HG03108 (cell line): ENCODE measurements around the gene TMCO5A.
"Not testable (repeated sequence)": the region's sequence is repeated elsewhere in the genome, so short reads cannot be mapped to it uniquely, and the experiment has no call there.

Experiments
- ATAC-seq: cut with Tn5 transposase; IDR thresholded peaks from one replicate; pipeline ENCODE4 v1.9.1; 2021; ENCODE audit warnings: moderate library complexity; ENCODE audit not compliant: unreplicated experiment

The TMCO5A gene

GRCh38 chr15:37934340-37934739, at the start of gene TMCO5A:
Gene TMCO5A, plus strand, starts transcription at chr15:37934640. Its CDS starts 1,684 bp downstream, at chr15:37936324.
- ATAC-seq: no peak

DNA sequence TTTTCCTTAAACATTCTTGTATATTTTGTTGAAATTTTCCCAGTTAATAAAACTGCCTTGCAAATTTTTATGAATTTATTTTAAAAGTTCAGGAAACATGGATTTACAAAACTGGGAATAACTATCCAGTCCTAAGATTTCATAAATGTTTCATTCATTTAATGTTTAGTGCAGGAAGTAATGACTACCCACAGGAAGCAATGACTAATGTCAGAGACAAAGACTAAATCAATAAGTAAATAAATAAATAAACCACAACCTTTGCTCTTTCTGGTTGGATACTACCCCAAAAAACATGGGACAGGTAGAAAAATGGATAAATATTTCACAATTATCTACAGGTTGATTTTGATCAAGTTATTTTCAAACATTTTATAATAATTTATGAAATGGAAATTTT, 48.8 kb upstream of the TMCO5A start:
- ATAC-seq: no peak

DNA sequence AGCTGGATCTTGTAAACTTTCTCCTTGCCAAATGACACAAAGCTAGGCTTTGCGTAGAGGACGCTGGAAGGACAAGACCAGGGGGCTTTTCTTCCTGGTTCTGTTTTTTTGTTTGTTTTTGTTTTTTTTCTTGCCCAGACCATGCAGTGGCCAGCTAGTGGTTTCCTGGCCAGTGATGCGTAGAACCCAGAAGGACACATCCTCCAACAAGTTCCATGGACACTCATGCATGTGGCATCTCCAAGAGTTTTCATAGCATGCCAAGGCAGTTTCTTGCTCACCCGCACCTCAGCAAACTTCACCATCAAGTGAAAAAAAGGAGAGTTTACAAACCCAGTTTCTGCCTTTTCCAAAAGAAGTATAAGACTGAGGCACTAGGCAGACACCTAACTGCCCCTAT, 46.1 kb upstream of the TMCO5A start:
- no peak for ATAC-seq

DNA sequence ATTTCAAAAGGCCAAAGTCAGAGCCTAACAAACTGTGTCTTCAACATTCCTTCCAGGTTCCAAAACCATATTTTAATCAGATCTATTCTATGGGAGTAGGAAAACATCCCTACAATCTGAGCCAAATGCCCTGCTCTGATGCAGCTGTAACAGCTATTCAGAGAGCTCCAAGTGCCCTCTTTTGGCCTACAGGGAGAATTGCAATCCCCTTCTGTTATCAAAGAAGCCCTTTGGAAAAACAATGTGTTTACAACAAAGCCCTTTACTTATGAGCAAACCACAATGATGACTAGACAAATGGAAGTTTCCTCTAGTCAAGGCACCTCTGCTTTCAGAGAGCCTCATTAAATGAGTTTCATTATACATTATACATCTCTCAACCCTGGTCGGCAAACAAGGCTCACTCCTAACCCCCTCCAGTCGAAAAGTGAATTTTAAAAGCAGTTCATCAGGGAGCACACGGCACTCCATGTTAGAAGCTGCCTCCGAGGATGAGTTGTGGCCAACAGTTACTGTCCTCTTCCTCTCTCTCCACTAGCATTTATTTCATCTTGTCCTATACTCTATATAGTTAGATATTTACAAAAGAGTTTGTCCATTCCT, 42.6 kb upstream of the TMCO5A start:
- no peak for ATAC-seq

- no peak for ATAC-seq
These were observed 41.1 kb upstream of the TMCO5A start for GRCh38 chr15:37893309-37893708.

- ATAC-seq: no peak
These were observed 36.1 kb upstream of the TMCO5A start for GRCh38 chr15:37898362-37898761.

- no peak for ATAC-seq
These were observed 33.9 kb upstream of the TMCO5A start for GRCh38 chr15:37900326-37901221.

DNA sequence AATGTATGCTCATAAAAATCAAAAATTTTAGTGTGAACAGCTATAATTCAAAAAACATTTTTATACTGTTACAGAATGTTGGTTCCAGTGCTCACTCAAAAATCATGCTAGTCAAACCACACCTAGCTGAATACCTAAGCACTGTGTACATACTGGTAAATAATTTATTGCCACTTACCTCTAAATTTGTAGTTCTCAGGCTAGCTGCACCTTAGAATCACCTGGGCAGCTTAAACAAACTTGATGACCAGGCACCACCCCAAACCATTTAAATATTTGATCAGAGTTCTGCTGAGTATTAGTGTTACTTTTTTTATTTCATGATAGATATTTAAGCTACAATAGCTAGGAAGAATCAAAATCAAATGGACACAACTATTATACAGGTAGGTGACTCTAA, 32.3 kb upstream of the TMCO5A start:
- ATAC-seq: no peak

DNA sequence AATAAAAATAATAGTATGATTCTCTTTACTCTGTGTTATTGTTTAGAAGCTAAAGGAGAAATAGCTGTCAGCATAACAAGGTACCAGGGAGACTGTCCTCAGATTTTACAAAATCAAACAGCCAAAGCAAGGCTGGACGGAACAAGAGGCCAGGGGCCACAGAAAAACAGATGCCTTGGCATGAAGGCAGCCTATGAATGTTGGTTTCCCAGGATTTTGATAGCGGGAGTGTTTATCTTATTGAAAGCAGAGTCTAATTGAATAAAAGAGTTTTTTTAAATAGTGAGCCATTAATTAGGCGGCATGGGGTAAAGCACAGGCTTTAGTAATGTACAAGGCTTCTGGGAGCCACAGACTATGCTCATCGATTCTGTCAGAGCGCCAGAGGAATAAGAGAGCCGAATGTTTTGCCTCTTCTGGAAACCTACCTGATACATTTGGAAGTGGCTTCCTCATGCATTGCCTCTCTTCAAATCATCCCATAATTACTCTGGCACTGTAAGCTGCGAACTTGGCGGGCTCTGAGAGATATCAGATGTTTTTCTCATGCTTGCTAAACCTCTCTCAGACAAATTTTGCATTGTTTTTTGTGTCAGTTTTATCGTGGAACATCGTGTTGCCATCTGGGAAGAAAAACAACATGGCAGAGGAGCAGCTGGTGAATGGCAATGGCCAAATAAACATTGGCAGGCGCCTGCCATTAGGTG, 30.4 kb upstream of the TMCO5A start:
- ATAC-seq: no peak

DNA sequence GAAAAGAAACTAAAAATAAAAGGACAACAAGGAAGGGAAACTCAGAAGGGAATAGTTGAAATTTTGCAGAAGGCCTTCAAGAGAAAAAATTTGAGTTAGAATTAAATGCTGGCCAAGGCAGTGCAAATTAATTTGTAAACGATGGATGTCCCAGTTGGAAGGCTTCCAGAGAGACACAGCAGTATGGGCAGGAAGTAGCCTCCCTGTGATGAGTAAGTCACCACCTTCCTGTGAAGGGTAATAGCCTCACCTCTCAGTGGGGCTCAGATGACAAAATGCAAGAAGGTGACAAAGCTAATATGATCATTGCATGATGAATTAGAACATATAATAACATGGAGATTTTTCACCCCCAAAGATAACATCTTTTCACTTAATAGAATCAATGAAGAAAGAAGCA, 27.3 kb upstream of the TMCO5A start:
- no peak for ATAC-seq

- no peak for ATAC-seq
These were observed 12.7 kb upstream of the TMCO5A start for GRCh38 chr15:37921527-37922385.

- ATAC-seq: no peak
These were observed 8.3 kb upstream of the TMCO5A start for GRCh38 chr15:37926136-37926535.

DNA sequence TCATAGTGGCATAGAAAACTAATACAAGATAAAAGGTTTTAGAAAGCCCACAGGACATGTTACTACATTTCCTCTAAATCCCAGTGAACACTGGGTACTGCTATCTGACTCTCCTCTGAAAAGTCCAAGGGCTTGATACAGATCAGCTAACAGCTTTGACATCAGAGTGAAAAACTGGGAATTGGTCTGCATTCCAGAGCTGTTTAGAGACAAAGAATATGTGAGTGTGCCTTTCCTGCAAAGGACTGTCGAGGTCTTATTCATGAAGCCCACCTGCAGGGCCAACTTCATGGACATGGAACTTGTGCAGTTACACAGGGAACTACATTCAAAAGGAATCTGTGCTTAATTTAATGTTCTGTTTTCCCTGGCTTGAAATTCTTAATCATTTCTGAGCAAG, 5.2 kb upstream of the TMCO5A start:
- ATAC-seq: no peak

DNA sequence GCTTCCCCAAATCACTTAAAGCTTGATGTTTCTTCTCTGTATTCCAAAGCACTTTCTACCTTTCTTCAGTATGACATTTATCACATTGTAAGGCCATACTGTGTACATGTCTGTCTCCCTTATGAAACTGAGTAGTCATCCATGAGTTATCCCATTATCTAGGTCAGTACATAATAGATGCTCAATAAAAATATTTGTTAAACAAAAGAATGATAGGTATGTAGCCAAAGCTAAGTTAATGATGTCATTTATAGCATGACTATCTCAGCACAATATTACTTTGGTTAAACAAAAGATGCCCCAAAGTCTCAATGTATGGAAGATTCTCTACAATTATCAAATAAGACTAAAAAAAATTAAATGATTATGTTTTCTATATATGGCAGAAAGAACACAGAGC, 3.1 kb upstream of the TMCO5A start:
- no peak for ATAC-seq

- no peak for ATAC-seq
These were observed 2.6 kb upstream of the TMCO5A start for GRCh38 chr15:37931868-37932267.

DNA sequence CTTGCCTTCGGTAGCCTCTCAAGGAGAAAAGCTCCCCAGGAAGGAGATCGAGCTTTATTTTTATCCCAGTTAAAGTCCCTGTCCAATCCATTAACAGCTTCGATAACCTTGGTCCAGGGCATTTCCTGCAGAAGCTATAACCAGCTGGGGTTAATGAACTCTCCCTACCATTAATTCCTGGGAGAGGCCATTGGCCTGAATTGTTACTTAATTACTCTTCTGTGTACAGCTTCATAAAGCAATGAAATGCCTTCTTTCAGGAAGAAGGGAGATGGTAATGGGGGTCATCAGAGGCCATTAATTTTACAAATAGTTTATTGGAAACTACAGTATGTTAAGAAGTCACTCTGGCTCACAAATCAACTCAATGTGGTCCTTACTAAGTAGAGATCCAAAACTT, 1.9 kb upstream of the TMCO5A start:
- no peak for ATAC-seq

DNA sequence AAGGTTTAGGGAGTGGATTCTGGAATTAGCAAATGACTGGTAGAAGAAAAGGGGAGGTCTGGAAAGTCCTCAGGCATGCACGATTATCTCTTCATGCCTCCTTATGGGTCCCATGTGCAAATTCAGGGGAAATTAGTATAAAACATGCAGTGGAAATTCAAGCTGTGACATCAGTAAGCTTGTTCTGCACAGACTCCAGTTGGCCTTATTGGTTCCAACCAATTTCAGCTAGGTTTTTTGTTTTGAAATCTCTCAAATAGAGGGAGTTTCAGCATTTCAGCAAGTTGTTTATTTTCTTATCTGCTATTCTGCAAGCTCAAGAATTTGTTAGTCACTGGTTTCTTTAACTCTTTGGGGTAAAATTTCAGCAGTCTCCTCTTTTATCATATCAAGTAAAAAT, 774 bp upstream of the TMCO5A start:
- ATAC-seq: no peak

GRCh38 chr15:37940876-37941275, 6.4 kb downstream of the TMCO5A start:
- no peak for ATAC-seq

DNA sequence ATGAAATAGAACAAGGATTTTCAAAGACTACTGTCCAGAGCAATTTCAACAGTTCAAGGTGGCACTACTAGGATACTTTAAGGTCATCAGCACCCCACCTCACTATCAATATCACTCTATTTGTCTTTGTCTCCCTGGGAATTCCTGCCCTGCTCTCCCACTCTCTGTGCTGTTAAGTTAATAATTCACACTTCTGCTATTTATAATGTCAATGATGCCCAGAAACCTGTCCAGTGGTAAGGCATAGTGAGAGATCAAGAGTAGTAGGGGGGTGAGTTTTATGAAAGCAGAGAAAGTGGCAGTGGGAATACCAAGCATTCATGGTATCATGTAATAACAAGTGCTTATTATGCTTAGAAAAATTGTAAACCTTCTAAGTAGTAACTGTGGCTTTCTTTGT, 7.3 kb downstream of the TMCO5A start:
- no peak for ATAC-seq

DNA sequence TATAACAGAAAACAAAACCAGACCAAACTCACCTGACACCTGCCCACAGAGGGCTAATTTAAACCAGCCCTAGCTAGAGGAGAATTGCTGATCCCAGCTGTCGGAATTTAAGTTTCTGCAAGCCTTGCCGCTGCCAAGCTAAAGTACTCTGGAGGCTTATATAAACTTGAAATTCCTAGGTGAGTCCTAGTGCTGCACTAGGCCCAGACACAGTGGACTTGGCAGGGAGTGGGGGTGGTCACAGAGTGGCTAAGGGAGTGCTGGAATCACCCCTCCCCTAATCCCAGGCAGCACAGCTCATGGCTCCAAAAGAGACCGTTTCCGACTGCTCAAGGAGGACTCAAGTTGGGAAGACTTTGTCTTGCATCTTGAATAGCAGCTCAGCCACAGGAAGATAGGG, 17.6 kb downstream of the TMCO5A start:
- ATAC-seq: no peak

DNA sequence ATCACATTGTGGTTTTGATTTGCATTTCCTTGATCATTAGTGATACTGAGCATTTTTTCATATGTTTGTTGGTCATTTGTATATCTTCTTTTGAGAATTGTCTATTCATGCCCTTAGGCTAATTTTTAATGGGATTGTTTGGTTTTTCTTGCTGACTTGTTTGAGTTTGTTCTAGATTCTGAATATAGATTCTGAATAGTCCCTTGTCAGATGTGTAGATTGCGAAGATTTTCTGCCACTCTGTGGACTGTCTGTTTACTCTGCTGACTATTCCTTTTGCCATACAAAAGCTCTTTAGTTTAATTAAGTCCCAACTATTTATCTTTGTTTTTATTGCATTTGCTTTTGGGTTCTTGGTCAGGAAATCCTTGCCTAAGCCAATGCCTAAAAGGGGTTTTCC, 26.3 kb downstream of the TMCO5A start:
- not testable (repeated sequence) for ATAC-seq
